Liver (tissue), 9 donors: ENCODE measurements around the gene DCC. TPM values are rescaled to one million over a fixed set of nuclear protein-coding genes. Genes with fewer than 3 reads are reported as not detected.

Experiments used
- DNase-seq: peaks from one replicate; pipeline ENCODE4 v3.0.0-alpha.2; 2017; ENCODE audit warnings: low spot score
- H3K27ac ChIP-seq, 2 donors: one replicate each; pipeline ENCODE4 v1.7.0; 2013; ENCODE audit warnings: inconsistent platforms in 2 of 2, low read length in 2 of 2, control low read depth in 1 of 2, low read depth in 1 of 2, mild to moderate bottlenecking in 1 of 2
- H3K27me3 ChIP-seq, 4 donors: one replicate each; pipeline versions ENCODE4 v1.6.1 to v1.7.0; 2013; ENCODE audit warnings: low read length in 3 of 4, inconsistent platforms in 1 of 4, mild to moderate bottlenecking in 1 of 4, moderate library complexity in 1 of 4; ENCODE audit not compliant: control insufficient read depth in 4 of 4, insufficient read depth in 4 of 4
- H3K36me3 ChIP-seq, 4 donors: one replicate each; pipeline versions ENCODE4 v1.6.1 to v1.7.0; 2013; ENCODE audit warnings: low read length in 3 of 4, mild to moderate bottlenecking in 3 of 4, low read depth in 1 of 4, moderate library complexity in 1 of 4; ENCODE audit not compliant: control insufficient read depth in 4 of 4, insufficient read depth in 3 of 4
- H3K4me1 ChIP-seq, 4 donors: one replicate each; pipeline versions ENCODE4 v1.6.1 to v1.7.0; 2013; ENCODE audit warnings: low read length in 3 of 4, mild to moderate bottlenecking in 3 of 4, moderate library complexity in 1 of 4; ENCODE audit not compliant: control insufficient read depth in 4 of 4, insufficient read depth in 4 of 4
- H3K4me3 ChIP-seq, 3 donors: one replicate each; pipeline versions ENCODE4 v1.6.1 to v1.7.0; 2013; ENCODE audit warnings: low read length in 3 of 3, control low read depth in 1 of 3, low read depth in 1 of 3, mild to moderate bottlenecking in 1 of 3
- H3K9ac ChIP-seq, 2 donors: one replicate each; pipeline ENCODE4 v1.7.0; 2013; ENCODE audit warnings: low read length in 2 of 2, mild to moderate bottlenecking in 2 of 2, moderate library complexity in 2 of 2, control low read depth in 1 of 2, low read depth in 1 of 2
- H3K9me3 ChIP-seq, 4 donors: one replicate each; pipeline versions ENCODE4 v1.6.1 to v1.7.0; 2013; ENCODE audit warnings: low read length in 3 of 4; ENCODE audit not compliant: control insufficient read depth in 4 of 4
- EGR1 ChIP-seq, 2 donors: IDR thresholded peaks; 2 replicates each; pipeline ENCODE4 v1.6.1; 2016 to 2018; ENCODE audit warnings: antibody characterized with exemption in 2 of 2, low read depth in 2 of 2
- FOXA1 ChIP-seq: IDR thresholded peaks from 2 replicates; pipeline ENCODE4 v1.6.1; 2016; ENCODE audit warnings: antibody characterized with exemption
- FOXA2 ChIP-seq: IDR thresholded peaks from 2 replicates; pipeline ENCODE4 v1.6.1; 2016; ENCODE audit warnings: antibody characterized with exemption
- GABPA ChIP-seq, 2 donors: IDR thresholded peaks in 1 of 2; conservative IDR thresholded peaks in 1 of 2; 2 replicates each; pipeline ENCODE4 v1.6.1; 2016; ENCODE audit warnings: antibody characterized with exemption in 2 of 2, mild to moderate bottlenecking in 1 of 2, moderate library complexity in 1 of 2
- HNF4A ChIP-seq, 2 donors: conservative IDR thresholded peaks; 2 replicates each; pipeline ENCODE4 v1.6.1; 2016; ENCODE audit warnings: antibody characterized with exemption in 2 of 2, mild to moderate bottlenecking in 2 of 2
- JUND ChIP-seq, 2 donors: IDR thresholded peaks; 2 replicates each; pipeline ENCODE4 v1.6.1; 2016; ENCODE audit warnings: antibody characterized with exemption in 2 of 2
- RAD21 ChIP-seq, 2 donors: IDR thresholded peaks; 2 replicates each; pipeline ENCODE4 v1.6.1; 2016; ENCODE audit warnings: antibody characterized with exemption in 2 of 2, mild to moderate bottlenecking in 2 of 2
- RXRA ChIP-seq, 2 donors: IDR thresholded peaks; 2 replicates each; pipeline ENCODE4 v1.6.1; 2017 to 2018; ENCODE audit warnings: antibody characterized with exemption in 2 of 2, mild to moderate bottlenecking in 1 of 2
- TAF1 ChIP-seq: conservative IDR thresholded peaks from 2 replicates; pipeline ENCODE4 v1.6.1; 2016; ENCODE audit warnings: antibody characterized with exemption, mild to moderate bottlenecking
- YY1 ChIP-seq: IDR thresholded peaks from 2 replicates; pipeline ENCODE4 v1.6.1; 2016; ENCODE audit warnings: antibody characterized with exemption, mild to moderate bottlenecking
- whole genome bisulfite sequencing: extraction: QIAGEN DNeasy Blood & Tissue Kit; methylation state at CpG from one replicate; pipeline ENCODE4 v1.1.7; 2013; 5-methylcytosine and 5-hydroxymethylcytosine counted together
- polyA plus RNA-seq, 2 donors: library from polyadenylated mRNA; stranded (reverse) in 1 of 2; unstranded in 1 of 2; fragments of 200-250 nt in 1 of 2; fragments of >200 nt in 1 of 2; fragmentation: Nextera tagmentation in 1 of 2; extraction: Ambion mirVana in 1 of 2; gene quantifications; one replicate each; pipeline versions ENCODE4 v1.2.1 to v1.2.3, GENCODE V29; 2013 to 2015
- total RNA-seq, 2 donors: library from RNA; depleted of rRNA; stranded (reverse); fragments of >200 nt; gene quantifications; one replicate each; pipeline ENCODE4 v1.2.3, GENCODE V29; 2014
- TF ChIP-seq, protein P1 (sequence below): IDR thresholded peaks from 2 replicates; pipeline ENCODE4 v1.6.1; 2016; ENCODE audit warnings: antibody characterized with exemption
- TF ChIP-seq, protein P2 (sequence below): fragments of 150-350 bp; IDR thresholded peaks from 2 replicates; pipeline ENCODE4 v1.5.1; 2017; ENCODE audit warnings: improper control_type of control experiment, low read depth, low read length; ENCODE audit not compliant: missing input control
- TF ChIP-seq, protein P3 (sequence below): IDR thresholded peaks from 2 replicates; pipeline ENCODE4 v1.6.1; 2016; ENCODE audit warnings: antibody characterized with exemption
- TF ChIP-seq, protein P4 (sequence below): IDR thresholded peaks from 2 replicates; pipeline ENCODE4 v1.6.1; 2016; ENCODE audit warnings: antibody characterized with exemption
- donor health status: healthy.
- donor health status: healthy.
- donor health status: healthy.
- donor health status: healthy.
- donor health status: healthy.

DCC gene
- total and polyA plus RNA-seq, 4 donors = under 0.01 to 0.03 TPM; not detected in 2

DNA sequence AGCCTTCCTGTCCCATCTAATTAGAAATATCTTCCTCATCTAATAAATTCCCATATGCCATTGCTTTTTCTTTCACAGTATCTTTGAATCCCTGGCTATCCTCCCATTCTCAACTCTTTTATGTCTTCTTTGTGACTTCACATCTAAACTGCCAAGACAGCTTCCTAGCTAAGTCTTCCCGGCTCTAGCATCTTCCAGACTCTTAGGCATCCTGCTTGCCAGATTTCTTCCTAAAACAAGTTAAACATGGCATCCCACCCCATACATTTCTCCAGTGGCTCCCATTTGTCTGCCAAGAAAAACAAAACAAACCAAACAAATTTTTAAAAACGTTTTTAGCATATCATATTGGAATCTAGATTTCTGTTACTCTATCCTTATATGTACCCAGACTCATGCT is 1132.5 kb downstream of the DCC start:
- Histone ChIP-seq H3K4me3 (no peak overlapping the region), H3K36me3 (peaks cover 0 to 1% (median 0%) of the 10 kb centered on the region in 4 donors), H3K4me1 (no peaks in the 10 kb centered on the region), H3K27ac (no peak overlapping the region), H3K9ac (no peak overlapping the region), H3K9me3 (peaks cover 0 to 4% (median under 1%) of the 10 kb centered on the region in 4 donors), H3K27me3 (peaks cover 0 to 2% (median 0%) of the 10 kb centered on the region in 4 donors)
- no peak for TF ChIP-seq HNF4A (conservative IDR thresholded peaks at IDR 0.05)
- no peak for TF ChIP-seq TAF1
- no peak for TF ChIP-seq RXRA (IDR thresholded peaks at IDR 0.05)
- TF ChIP-seq, protein P1, sequence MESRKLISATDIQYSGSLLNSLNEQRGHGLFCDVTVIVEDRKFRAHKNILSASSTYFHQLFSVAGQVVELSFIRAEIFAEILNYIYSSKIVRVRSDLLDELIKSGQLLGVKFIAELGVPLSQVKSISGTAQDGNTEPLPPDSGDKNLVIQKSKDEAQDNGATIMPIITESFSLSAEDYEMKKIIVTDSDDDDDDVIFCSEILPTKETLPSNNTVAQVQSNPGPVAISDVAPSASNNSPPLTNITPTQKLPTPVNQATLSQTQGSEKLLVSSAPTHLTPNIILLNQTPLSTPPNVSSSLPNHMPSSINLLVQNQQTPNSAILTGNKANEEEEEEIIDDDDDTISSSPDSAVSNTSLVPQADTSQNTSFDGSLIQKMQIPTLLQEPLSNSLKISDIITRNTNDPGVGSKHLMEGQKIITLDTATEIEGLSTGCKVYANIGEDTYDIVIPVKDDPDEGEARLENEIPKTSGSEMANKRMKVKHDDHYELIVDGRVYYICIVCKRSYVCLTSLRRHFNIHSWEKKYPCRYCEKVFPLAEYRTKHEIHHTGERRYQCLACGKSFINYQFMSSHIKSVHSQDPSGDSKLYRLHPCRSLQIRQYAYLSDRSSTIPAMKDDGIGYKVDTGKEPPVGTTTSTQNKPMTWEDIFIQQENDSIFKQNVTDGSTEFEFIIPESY = no peak
- no peak for TF ChIP-seq RAD21 (IDR thresholded peaks at IDR 0.05)
- TF ChIP-seq, protein P2, sequence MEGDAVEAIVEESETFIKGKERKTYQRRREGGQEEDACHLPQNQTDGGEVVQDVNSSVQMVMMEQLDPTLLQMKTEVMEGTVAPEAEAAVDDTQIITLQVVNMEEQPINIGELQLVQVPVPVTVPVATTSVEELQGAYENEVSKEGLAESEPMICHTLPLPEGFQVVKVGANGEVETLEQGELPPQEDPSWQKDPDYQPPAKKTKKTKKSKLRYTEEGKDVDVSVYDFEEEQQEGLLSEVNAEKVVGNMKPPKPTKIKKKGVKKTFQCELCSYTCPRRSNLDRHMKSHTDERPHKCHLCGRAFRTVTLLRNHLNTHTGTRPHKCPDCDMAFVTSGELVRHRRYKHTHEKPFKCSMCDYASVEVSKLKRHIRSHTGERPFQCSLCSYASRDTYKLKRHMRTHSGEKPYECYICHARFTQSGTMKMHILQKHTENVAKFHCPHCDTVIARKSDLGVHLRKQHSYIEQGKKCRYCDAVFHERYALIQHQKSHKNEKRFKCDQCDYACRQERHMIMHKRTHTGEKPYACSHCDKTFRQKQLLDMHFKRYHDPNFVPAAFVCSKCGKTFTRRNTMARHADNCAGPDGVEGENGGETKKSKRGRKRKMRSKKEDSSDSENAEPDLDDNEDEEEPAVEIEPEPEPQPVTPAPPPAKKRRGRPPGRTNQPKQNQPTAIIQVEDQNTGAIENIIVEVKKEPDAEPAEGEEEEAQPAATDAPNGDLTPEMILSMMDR = no peak
- no peak for TF ChIP-seq JUND (IDR thresholded peaks at IDR 0.05)
- no peak for TF ChIP-seq GABPA (IDR thresholded peaks at IDR 0.05 in 1 of 2, conservative IDR thresholded peaks at IDR 0.05 in 1 of 2)
- TF ChIP-seq FOXA2 = no peak
- TF ChIP-seq, protein P3, sequence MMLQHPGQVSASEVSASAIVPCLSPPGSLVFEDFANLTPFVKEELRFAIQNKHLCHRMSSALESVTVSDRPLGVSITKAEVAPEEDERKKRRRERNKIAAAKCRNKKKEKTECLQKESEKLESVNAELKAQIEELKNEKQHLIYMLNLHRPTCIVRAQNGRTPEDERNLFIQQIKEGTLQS = no peak
- TF ChIP-seq EGR1 (IDR thresholded peaks at IDR 0.05; ENCODE audit: low read depth in 2 of 2) = no peak
- WGBS = 35% methylated on average over 2 of the region's 2 CpGs
- no peak for DNase-seq

DNA sequence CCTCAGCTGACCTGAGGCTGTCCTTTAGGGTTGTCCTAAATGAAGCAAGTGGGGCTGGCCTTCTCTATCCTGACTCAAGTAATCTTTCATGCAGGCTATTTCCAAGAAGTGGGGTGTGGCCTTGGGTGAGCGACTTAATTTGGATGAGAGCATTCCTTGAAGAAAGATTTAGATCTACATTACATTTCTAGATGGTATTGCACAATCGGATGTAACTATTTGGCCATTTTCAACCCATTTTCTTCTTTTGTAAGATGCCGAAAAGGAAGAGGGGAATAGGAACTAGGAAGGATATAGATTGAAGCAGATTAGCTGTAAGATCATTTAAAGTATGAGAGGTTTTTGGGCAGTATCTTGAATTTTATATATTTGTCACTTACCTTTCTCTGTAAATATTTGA is 1138.2 kb downstream of the DCC start:
- Histone ChIP-seq H3K4me3 (no peak overlapping the region), H3K36me3 (no peaks in the 10 kb centered on the region), H3K27me3 (peaks cover 0 to 2% (median 0%) of the 10 kb centered on the region in 4 donors), H3K4me1 (no peaks in the 10 kb centered on the region), H3K27ac (no peak overlapping the region), H3K9ac (no peak overlapping the region), H3K9me3 (peaks cover 0 to 4% (median under 1%) of the 10 kb centered on the region in 4 donors)
- WGBS = 70% methylated on average over 3 of the region's 3 CpGs
- TF ChIP-seq RAD21 (IDR thresholded peaks at IDR 0.05) (no peak), FOXA1 (no peak), TAF1 (no peak), JUND (IDR thresholded peaks at IDR 0.05) (no peak), HNF4A (conservative IDR thresholded peaks at IDR 0.05) (no peak), RXRA (IDR thresholded peaks at IDR 0.05) (no peak), FOXA2 (no peak), YY1 (no peak), GABPA (IDR thresholded peaks at IDR 0.05 in 1 of 2, conservative IDR thresholded peaks at IDR 0.05 in 1 of 2) (no peak)
- TF ChIP-seq, protein P4, sequence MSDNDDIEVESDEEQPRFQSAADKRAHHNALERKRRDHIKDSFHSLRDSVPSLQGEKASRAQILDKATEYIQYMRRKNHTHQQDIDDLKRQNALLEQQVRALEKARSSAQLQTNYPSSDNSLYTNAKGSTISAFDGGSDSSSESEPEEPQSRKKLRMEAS = no peak
- TF ChIP-seq, protein P1 = no peak
- TF ChIP-seq, protein P2 = no peak
- TF ChIP-seq, protein P3 = no peak
- no peak for DNase-seq
